ENCODE data around the gene IL1R2. TPM values are rescaled to one million over a fixed set of nuclear protein-coding genes. Genes with fewer than 3 reads are reported as not detected.
A peak's percentile ranks its signal among the peaks of the same experiment; 100 is the strongest.

The IL1R2 gene
- total and polyA plus RNA-seq, 9 of the 15 experiments (the other 6 are each of a cell fraction or from before 2014, with no cell fraction given): 0.13 TPM; not detected in 8

GRCh38 chr2:102074152-102074783, 82.5 kb downstream of the IL1R2 start (continued):
- TF ChIP-seq RREB1 (CRISPR knock-in tag; IDR thresholded peaks at IDR 0.05) (0 out of 2 replicates have a peak, but pooled peaks have one; percentile 45), NRF1 (conservative IDR thresholded peaks at IDR 0.05 in 1 of 2, IDR thresholded peaks at IDR 0.05 in 1 of 2) (no peak), ZC3H4 (CRISPR knock-in tag; IDR thresholded peaks at IDR 0.05; ENCODE audit: borderline replicate concordance) (no peak), SIX5 (IDR thresholded peaks at IDR 0.05; ENCODE audit: borderline replicate concordance in 1 of 2, insufficient read depth in 1 of 2, low read depth in 1 of 2, low read length in 2 of 2) (no peak), CTBP1 (IDR thresholded peaks at IDR 0.05; ENCODE audit: borderline replicate concordance) (peak; percentile 59), MNT (conservative IDR thresholded peaks at IDR 0.05) (no peak), DACH1 (IDR thresholded peaks at IDR 0.05; ENCODE audit: partially characterized antibody) (no peak), NBN (IDR thresholded peaks at IDR 0.05; ENCODE audit: low read depth) (no peak), CBX8 (IDR thresholded peaks at IDR 0.05; ENCODE audit: borderline replicate concordance, extremely low read depth, low read depth, low read length, poor library complexity, severe bottlenecking) (no peak), MAZ (CRISPR knock-in tag; conservative IDR thresholded peaks at IDR 0.05 in 1 of 2, IDR thresholded peaks at IDR 0.05 in 1 of 2) (0 out of 4 replicates have a peak, but pooled peaks of 1 of the 2 experiments have one; percentile 25), ZBTB11 (CRISPR knock-in tag; IDR thresholded peaks at IDR 0.05) (no peak), MBD2 (IDR thresholded peaks at IDR 0.05; ENCODE audit: borderline replicate concordance, low read depth) (no peak), CREB3 (tag; conservative IDR thresholded peaks at IDR 0.05; ENCODE audit: low read depth) (peak; percentile 21; the same call in 1 of the 2 replicates)

All from K562 (cell line).